Gastroesophageal sphincter (tissue), 3 donors: Measurements from ENCODE around the gene SUCLG2.

Experiments used
- POLR2AphosphoS5 ChIP-seq: sonication (generic); formaldehyde crosslinking; IDR thresholded peaks from one replicate; pipeline ENCODE4 v1.6.1; 2017; ENCODE audit warnings: antibody characterized with exemption
- TF ChIP-seq, protein P1 (sequence below), 4 experiments: fragments of 200-600 bp in 2 of 4; fragments of 450-650 bp in 2 of 4; sonication (generic) in 1 of 4; IDR thresholded peaks; one replicate each; pipeline ENCODE4 v1.5.1; 2017 to 2019; ENCODE audit warnings: antibody characterized with exemption in 4 of 4, mild to moderate bottlenecking in 2 of 4, moderate library complexity in 2 of 4

DNA sequence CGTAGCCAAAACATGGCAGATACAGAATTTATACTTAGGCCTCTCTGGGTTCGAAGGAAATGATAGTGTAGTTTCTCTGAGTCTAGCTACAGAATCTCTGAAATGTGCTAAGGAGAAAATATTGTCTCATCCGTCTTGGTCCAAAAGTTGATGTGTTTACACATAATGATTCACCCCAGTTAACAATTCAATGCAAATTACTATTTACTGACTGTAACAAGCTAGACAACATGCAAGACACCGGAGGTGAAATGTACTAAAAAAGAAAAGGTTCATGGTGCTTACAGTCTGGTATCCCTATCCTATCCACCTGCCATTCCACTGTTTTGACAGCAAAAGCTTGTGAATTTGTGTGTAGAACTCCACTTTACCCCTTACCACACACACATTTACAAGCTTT lies 146.8 kb downstream of the SUCLG2 start:
- TF ChIP-seq, protein P1, sequence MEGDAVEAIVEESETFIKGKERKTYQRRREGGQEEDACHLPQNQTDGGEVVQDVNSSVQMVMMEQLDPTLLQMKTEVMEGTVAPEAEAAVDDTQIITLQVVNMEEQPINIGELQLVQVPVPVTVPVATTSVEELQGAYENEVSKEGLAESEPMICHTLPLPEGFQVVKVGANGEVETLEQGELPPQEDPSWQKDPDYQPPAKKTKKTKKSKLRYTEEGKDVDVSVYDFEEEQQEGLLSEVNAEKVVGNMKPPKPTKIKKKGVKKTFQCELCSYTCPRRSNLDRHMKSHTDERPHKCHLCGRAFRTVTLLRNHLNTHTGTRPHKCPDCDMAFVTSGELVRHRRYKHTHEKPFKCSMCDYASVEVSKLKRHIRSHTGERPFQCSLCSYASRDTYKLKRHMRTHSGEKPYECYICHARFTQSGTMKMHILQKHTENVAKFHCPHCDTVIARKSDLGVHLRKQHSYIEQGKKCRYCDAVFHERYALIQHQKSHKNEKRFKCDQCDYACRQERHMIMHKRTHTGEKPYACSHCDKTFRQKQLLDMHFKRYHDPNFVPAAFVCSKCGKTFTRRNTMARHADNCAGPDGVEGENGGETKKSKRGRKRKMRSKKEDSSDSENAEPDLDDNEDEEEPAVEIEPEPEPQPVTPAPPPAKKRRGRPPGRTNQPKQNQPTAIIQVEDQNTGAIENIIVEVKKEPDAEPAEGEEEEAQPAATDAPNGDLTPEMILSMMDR (IDR thresholded peaks at IDR 0.05) = no peak
- TF ChIP-seq POLR2AphosphoS5 = no peak
